ENCODE measurements around the gene TMEM63B.
"Not testable (repeated sequence)": the region's sequence is repeated elsewhere in the genome, so short reads cannot be mapped to it uniquely, and the experiment has no call there.

TMEM63B gene

DNA sequence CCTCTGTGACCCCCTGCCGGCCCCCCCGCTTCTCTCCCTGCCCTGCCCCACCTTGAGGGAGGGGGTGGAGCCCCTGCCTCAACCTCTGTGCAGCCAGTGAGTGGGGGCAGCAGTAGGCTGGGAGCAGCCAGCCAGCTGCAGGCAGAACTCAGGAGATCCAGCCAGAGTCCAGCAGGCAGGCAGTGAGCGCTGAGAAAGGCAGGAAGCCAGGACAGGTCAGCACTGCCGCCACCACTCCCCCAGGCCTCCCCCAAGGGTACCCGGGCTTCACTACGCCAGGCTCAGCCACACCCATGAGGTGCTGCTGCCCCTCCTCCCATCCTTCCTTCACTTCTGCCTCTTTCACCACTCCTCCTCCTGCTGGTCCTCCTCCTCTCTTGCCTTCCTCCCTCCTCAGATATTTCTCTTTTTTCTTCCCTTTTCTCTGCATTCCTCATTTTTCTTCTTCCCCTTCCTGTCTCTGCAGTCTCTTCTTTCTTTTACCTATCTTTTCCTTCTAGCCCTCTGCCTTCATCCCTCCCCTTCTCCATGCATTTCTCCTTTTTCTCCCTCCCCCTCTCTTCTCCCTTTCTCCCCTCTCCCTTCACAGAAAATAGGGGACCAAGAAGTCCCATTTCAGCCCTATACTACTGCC lies 11.5 kb downstream of the TMEM63B start:
- ChIA-PET POLR2A (interaction anchor here (0.6 kb wide), 1 partner anchor 20 kb away, joined by 6 read pairs; the partner anchor contains the start of gene CAPN11), CTCF (interaction anchor here (0.7 to 3.9 kb wide), 3 partner anchors 8 to 34 kb away, joined by 3 to 14 read pairs (median 4); no protein-coding TSS in a partner anchor)
- TF ChIP-seq, protein P1, sequence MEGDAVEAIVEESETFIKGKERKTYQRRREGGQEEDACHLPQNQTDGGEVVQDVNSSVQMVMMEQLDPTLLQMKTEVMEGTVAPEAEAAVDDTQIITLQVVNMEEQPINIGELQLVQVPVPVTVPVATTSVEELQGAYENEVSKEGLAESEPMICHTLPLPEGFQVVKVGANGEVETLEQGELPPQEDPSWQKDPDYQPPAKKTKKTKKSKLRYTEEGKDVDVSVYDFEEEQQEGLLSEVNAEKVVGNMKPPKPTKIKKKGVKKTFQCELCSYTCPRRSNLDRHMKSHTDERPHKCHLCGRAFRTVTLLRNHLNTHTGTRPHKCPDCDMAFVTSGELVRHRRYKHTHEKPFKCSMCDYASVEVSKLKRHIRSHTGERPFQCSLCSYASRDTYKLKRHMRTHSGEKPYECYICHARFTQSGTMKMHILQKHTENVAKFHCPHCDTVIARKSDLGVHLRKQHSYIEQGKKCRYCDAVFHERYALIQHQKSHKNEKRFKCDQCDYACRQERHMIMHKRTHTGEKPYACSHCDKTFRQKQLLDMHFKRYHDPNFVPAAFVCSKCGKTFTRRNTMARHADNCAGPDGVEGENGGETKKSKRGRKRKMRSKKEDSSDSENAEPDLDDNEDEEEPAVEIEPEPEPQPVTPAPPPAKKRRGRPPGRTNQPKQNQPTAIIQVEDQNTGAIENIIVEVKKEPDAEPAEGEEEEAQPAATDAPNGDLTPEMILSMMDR (IDR thresholded peaks at IDR 0.05; ENCODE audit: control extremely low read depth, extremely low read depth, low read depth, missing control alignments): no peak
- no peak for DNase-seq (ENCODE audit: extremely low spot score)

DNA sequence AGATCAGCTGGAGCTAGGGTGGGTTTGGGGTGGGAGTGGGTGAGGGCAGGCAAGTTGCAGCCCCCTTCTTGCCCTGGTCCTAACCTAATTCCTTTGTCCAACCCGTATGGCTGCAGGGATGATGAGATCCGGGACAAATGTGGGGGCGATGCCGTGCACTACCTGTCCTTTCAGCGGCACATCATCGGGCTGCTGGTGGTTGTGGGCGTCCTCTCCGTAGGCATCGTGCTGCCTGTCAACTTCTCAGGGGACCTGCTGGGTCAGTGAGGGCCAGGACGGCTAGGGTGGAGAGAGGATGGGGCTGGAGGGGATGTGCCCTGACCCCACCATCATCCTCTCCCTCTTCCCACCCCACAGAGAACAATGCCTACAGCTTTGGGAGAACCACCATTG lies 12.0 kb downstream of the TMEM63B start:
- ChIA-PET POLR2A (interaction anchor here (0.6 kb wide), 1 partner anchor 20 kb away, joined by 6 read pairs; the partner anchor contains the start of gene CAPN11), CTCF (interaction anchor here (3.9 kb wide), 1 partner anchor 12 kb away, joined by 14 read pairs; no protein-coding TSS in a partner anchor)
- TF ChIP-seq, protein P1 (IDR thresholded peaks at IDR 0.05; ENCODE audit: control extremely low read depth, extremely low read depth, low read depth, missing control alignments): no peak
- no peak for DNase-seq (ENCODE audit: extremely low spot score)

DNA sequence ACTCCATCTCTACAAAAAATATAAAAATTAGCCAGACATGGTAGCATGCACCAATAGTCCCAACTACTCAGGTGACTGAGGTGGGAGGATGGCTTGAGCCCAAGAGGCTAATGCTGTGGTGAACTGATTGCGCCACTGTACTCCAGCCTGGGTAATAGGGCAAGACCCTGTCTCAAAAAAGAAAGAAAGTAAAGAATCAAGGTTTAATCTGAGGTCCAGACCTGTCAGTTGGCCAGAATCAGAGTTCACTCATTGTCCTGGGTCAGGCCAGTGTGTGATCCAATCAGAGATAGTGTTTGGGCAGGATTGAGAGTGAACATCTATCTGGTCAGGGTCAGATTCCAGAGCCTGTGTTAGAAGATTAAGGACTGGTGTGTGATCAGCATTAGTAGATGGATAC lies 15.5 kb downstream of the TMEM63B start:
- ChIA-PET CTCF (interaction anchor here (1.1 to 3.9 kb wide), 4 partner anchors 8 to 125 kb away, joined by 3 to 14 read pairs (median 6); no protein-coding TSS in a partner anchor), POLR2A (no interaction called here)
- TF ChIP-seq, protein P1 (IDR thresholded peaks at IDR 0.05; ENCODE audit: control extremely low read depth, extremely low read depth, low read depth, missing control alignments): no peak
- no peak for DNase-seq (ENCODE audit: extremely low spot score)

DNA sequence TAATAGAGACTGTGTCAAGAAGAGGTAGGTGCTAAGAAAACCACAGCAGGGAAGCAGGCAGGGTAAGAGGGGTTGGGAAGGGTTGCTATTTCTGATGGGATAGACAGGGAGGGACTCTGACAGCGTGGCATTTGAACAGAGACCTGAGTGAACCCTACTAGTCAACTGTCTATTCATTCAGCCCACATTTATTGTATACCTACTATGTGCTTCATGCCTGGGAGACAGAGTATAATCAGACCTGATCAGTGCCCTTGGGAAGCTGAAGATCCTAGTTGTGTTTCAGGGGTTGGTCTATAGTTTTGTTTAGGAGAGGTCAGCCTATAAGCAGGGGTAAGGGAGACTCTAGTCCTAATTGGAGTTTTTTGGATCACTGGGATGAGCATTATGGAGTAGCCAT lies 16.4 kb downstream of the TMEM63B start:
- DNase-seq (ENCODE audit: extremely low spot score): no peak
- TF ChIP-seq, protein P1 (IDR thresholded peaks at IDR 0.05; ENCODE audit: control extremely low read depth, extremely low read depth, low read depth, missing control alignments): no peak
- ChIA-PET CTCF (interaction anchor here (0.9 to 1.5 kb wide), 7 partner anchors 9 to 419 kb away, joined by 3 to 8 read pairs (median 3); no protein-coding TSS in a partner anchor), POLR2A (no interaction called here)

DNA sequence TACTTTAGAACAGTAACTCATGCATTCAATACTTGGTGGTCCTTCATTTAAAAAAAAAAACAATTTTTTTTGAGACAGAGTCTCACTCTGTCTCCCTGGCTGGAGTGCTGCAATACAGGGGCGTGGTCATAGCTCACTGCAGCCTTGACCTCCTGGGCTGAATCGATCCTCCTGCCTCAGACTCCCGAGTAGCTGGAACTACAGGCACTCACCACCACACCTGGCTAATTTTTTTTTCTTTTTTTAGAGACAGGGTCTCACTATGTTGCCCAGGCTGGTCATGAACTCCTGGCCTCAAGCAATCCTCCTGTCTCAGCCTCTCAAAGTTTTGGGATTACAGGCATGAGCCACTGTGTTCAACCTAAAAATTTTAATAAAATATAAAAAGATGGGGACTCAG lies 17.2 kb downstream of the TMEM63B start:
- POLR2A ChIA-PET; DNase-seq (ENCODE audit: extremely low spot score): not testable (repeated sequence)
- CTCF ChIA-PET: interaction anchor here (0.9 to 1.5 kb wide), 6 partner anchors 8 to 420 kb away, joined by 3 to 8 read pairs (median 4); no protein-coding TSS in a partner anchor

DNA sequence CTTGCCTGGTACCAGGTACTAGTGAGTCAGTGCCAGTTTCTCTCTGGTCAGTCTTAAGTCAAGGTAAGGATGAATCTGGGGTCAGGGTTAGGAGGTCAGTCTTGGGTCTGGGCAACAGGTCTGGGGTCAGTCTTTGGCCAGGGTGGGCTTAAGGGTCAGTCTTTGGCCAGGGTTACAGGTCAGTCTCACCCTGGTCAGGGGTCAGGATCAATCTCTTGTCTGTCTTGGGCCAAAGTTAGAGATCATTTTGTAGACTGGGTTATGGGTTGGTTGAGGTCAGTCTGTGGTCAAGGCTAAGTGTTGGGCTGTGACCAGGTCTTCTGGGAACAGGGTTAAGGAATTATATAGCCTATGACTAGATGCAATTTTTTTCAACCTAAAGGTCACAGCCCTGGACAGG lies 18.5 kb downstream of the TMEM63B start:
- DNase-seq (ENCODE audit: extremely low spot score): no peak
- ChIA-PET POLR2A (no interaction called here), CTCF (interaction anchor here (1.7 kb wide), 1 partner anchor 16 kb away, joined by 3 read pairs; no protein-coding TSS in a partner anchor)
- TF ChIP-seq, protein P1 (IDR thresholded peaks at IDR 0.05; ENCODE audit: control extremely low read depth, extremely low read depth, low read depth, missing control alignments): no peak

DNA sequence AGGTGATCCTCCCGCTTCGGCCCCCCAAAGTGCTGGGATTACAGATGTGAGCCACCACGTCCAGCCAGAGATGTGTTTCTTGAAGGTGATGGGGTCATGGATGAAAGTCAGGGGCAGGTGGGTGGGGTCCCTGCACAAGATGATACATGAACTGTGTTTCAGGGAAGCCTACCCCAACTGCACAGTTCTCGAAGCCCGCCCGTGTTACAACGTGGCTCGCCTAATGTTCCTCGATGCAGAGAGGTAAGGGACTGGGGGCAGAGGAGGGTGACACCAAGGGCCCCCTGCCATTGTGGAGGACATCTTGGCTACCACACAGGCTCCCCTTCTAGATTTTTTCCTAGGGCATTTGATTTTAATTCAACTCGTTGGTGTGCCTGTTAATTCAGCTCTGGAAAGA lies 19.3 kb downstream of the TMEM63B start:
- POLR2A ChIA-PET: no interaction called here
- TF ChIP-seq, protein P1 (IDR thresholded peaks at IDR 0.05; ENCODE audit: control extremely low read depth, extremely low read depth, low read depth, missing control alignments): no peak
- DNase-seq (ENCODE audit: extremely low spot score): no peak
- CTCF ChIA-PET: interaction anchor here (1.0 to 1.7 kb wide), 4 partner anchors 8 to 107 kb away, joined by 3 read pairs; no protein-coding TSS in a partner anchor
